HepG2 (cell line): ENCODE results near the gene EMC10. TPM values are rescaled to one million over a fixed set of nuclear protein-coding genes. Genes with fewer than 3 reads are reported as not detected.
A peak's percentile ranks its signal among the peaks of the same experiment; 100 is the strongest.

Experiments used
- GABPB1 ChIP-seq: IDR thresholded peaks from 2 replicates; pipeline ENCODE4 v1.6.1; 2016; ENCODE audit warnings: mild to moderate bottlenecking, missing genetic modification reagents, moderate library complexity, missing compliant biosample characterization
- HNRNPK ChIP-seq: fragments of 200-400 bp; formaldehyde crosslinking; IDR thresholded peaks from 2 replicates; pipeline ENCODE4 v1.6.1; 2018; ENCODE audit warnings: low read length, low read depth, moderate library complexity, mild to moderate bottlenecking; ENCODE audit not compliant: poor library complexity, severe bottlenecking
- HNRNPL ChIP-seq: fragments of 200-400 bp; formaldehyde crosslinking; IDR thresholded peaks from 2 replicates; pipeline ENCODE4 v1.6.1; 2017; ENCODE audit warnings: mild to moderate bottlenecking, low read depth, low read length
- IKZF1 ChIP-seq: fragments of 450-650 bp; IDR thresholded peaks from 2 replicates; pipeline ENCODE4 v1.7.1; 2016
- ISL2 ChIP-seq: sonication (generic); formaldehyde crosslinking; IDR thresholded peaks from 2 replicates; pipeline ENCODE4 v1.5.0; 2020; ENCODE audit warnings: missing genetic modification reagents
- KLF12 ChIP-seq: sonication (generic); formaldehyde crosslinking; IDR thresholded peaks from 2 replicates; pipeline ENCODE4 v1.4.0; 2020; ENCODE audit warnings: missing genetic modification reagents, borderline replicate concordance
- MTA1 ChIP-seq: sonication (generic); formaldehyde crosslinking; IDR thresholded peaks from 2 replicates; pipeline ENCODE4 v1.4.0; 2020; ENCODE audit warnings: missing genetic modification reagents, mild to moderate bottlenecking, borderline replicate concordance
- MZF1 ChIP-seq: sonication (generic); formaldehyde crosslinking; IDR thresholded peaks from 2 replicates; pipeline ENCODE4 v1.8.1; 2023; ENCODE audit warnings: mild to moderate bottlenecking, missing genetic modification reagents, borderline replicate concordance
- PHF8 ChIP-seq: sonication (generic); formaldehyde crosslinking; IDR thresholded peaks from 2 replicates; pipeline ENCODE4 v1.5.0; 2020; ENCODE audit warnings: missing genetic modification reagents
- POLR2A ChIP-seq, 2 experiments: IDR thresholded peaks; 2 replicates each; pipeline ENCODE4 v1.6.1; 2011; ENCODE audit warnings: low read depth in 2 of 2, low read length in 2 of 2, mild to moderate bottlenecking in 1 of 2, moderate library complexity in 1 of 2; ENCODE audit not compliant: insufficient read depth in 1 of 2
- ZBTB21 ChIP-seq: sonication (generic); formaldehyde crosslinking; IDR thresholded peaks from 2 replicates; pipeline ENCODE4 v1.4.0; 2020; ENCODE audit warnings: missing genetic modification reagents
- ZNF124 ChIP-seq: sonication (generic); formaldehyde crosslinking; IDR thresholded peaks from 2 replicates; pipeline ENCODE4 v1.4.0; 2020; ENCODE audit warnings: missing genetic modification reagents
- ZNF350 ChIP-seq: sonication (generic); formaldehyde crosslinking; IDR thresholded peaks from 2 replicates; pipeline ENCODE4 v1.4.0; 2020; ENCODE audit warnings: mild to moderate bottlenecking, low read depth, missing genetic modification reagents, borderline replicate concordance
- ZNF441 ChIP-seq: sonication (generic); formaldehyde crosslinking; IDR thresholded peaks from 2 replicates; pipeline ENCODE4 v1.7.0; 2021; ENCODE audit warnings: missing genetic modification reagents, borderline replicate concordance
- ZNF768 ChIP-seq: sonication (generic); formaldehyde crosslinking; IDR thresholded peaks from 2 replicates; pipeline ENCODE4 v1.4.0; 2020; ENCODE audit warnings: missing genetic modification reagents
- polyA plus RNA-seq, 8 experiments: library from polyadenylated mRNA; depleted of rRNA in 3 of 8; stranded (reverse) in 7 of 8; unstranded in 1 of 8; fragments of >200 nt; fragmentation: Illumina TruSeq in 4 of 8; extraction: Trizol in 4 of 8; gene quantifications; 2 replicates each; pipeline versions ENCODE4 v1.2.1 to v1.2.3, GENCODE V29; 2011 to 2016; ENCODE audit warnings: low read depth in 4 of 8, missing spikeins in 1 of 8, mixed read lengths in 1 of 8; ENCODE audit not compliant: insufficient read depth in 1 of 8
- total RNA-seq, 5 experiments: library from RNA; depleted of rRNA; stranded (reverse); fragments of >200 nt; fragmentation: Illumina TruSeq; extraction: Trizol; gene quantifications; 2 replicates each; pipeline ENCODE4 v1.2.3, GENCODE V29; 2016; ENCODE audit warnings: low read depth in 1 of 5
- TF ChIP-seq, protein P1 (sequence below): sonication (generic); formaldehyde crosslinking; IDR thresholded peaks from 2 replicates; pipeline ENCODE4; 2020; ENCODE audit warnings: missing genetic modification reagents, mild to moderate bottlenecking, borderline replicate concordance
- TF ChIP-seq, protein P2 (sequence below): sonication (generic); formaldehyde crosslinking; IDR thresholded peaks from 2 replicates; pipeline ENCODE4 v1.4.0; 2020; ENCODE audit warnings: missing genetic modification reagents, borderline replicate concordance
- TF ChIP-seq, protein P3 (sequence below): sonication (generic); formaldehyde crosslinking; IDR thresholded peaks from 2 replicates; pipeline ENCODE4 v1.4.0; 2020; ENCODE audit warnings: missing genetic modification reagents

Gene EMC10
- total and polyA plus RNA-seq, 2 of the 13 experiments (the other 11 are each of a cell fraction or from before 2014, with no cell fraction given): not detected

DNA sequence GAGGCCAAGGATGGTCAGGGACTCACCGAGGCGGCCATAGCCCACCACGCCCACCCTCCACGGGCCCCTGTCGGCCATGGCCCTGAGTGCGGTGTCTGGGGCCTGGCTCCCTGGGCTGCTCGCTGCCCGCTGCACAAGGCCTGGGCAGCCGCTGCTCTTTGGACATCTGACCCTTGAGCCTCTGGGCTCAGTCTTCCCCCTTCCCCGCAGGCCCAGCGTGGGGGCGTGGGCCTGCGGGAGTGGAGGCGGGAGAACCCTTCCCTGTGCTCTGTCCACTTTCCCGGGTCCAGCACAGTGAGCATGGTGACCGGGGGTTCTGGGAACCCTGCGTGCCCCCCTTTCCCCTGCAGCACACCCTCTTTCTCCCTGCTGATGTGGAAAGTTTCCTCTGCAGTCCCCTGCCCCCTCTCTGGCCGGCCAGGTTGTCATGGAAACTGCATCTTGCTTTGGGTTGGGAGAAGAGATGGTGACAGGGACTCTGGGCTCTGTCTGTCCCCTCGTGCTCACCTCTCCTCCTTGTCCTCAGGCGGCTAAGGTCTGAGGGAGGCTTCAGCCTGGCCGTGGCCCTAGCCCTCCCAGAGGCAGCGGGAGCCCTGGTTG is 37.5 kb downstream of the EMC10 start, which contains the start of gene ASPDH (continued):
- TF ChIP-seq KLF12 (CRISPR knock-in tag): no peak
- TF ChIP-seq, protein P1, sequence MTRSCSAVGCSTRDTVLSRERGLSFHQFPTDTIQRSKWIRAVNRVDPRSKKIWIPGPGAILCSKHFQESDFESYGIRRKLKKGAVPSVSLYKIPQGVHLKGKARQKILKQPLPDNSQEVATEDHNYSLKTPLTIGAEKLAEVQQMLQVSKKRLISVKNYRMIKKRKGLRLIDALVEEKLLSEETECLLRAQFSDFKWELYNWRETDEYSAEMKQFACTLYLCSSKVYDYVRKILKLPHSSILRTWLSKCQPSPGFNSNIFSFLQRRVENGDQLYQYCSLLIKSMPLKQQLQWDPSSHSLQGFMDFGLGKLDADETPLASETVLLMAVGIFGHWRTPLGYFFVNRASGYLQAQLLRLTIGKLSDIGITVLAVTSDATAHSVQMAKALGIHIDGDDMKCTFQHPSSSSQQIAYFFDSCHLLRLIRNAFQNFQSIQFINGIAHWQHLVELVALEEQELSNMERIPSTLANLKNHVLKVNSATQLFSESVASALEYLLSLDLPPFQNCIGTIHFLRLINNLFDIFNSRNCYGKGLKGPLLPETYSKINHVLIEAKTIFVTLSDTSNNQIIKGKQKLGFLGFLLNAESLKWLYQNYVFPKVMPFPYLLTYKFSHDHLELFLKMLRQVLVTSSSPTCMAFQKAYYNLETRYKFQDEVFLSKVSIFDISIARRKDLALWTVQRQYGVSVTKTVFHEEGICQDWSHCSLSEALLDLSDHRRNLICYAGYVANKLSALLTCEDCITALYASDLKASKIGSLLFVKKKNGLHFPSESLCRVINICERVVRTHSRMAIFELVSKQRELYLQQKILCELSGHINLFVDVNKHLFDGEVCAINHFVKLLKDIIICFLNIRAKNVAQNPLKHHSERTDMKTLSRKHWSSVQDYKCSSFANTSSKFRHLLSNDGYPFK (CRISPR knock-in tag): no peak
- peak; percentile 45 for TF ChIP-seq HNRNPK
- no peak for TF ChIP-seq IKZF1
- TF ChIP-seq, protein P2, sequence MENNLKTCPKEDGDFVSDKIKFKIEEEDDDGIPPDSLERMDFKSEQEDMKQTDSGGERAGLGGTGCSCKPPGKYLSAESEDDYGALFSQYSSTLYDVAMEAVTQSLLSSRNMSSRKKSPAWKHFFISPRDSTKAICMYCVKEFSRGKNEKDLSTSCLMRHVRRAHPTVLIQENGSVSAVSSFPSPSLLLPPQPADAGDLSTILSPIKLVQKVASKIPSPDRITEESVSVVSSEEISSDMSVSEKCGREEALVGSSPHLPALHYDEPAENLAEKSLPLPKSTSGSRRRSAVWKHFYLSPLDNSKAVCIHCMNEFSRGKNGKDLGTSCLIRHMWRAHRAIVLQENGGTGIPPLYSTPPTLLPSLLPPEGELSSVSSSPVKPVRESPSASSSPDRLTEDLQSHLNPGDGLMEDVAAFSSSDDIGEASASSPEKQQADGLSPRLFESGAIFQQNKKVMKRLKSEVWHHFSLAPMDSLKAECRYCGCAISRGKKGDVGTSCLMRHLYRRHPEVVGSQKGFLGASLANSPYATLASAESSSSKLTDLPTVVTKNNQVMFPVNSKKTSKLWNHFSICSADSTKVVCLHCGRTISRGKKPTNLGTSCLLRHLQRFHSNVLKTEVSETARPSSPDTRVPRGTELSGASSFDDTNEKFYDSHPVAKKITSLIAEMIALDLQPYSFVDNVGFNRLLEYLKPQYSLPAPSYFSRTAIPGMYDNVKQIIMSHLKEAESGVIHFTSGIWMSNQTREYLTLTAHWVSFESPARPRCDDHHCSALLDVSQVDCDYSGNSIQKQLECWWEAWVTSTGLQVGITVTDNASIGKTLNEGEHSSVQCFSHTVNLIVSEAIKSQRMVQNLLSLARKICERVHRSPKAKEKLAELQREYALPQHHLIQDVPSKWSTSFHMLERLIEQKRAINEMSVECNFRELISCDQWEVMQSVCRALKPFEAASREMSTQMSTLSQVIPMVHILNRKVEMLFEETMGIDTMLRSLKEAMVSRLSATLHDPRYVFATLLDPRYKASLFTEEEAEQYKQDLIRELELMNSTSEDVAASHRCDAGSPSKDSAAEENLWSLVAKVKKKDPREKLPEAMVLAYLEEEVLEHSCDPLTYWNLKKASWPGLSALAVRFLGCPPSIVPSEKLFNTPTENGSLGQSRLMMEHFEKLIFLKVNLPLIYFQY (CRISPR knock-in tag): no peak
- peak; percentile 42; the same call in 1 of the 2 replicates for TF ChIP-seq PHF8 (CRISPR knock-in tag)
- TF ChIP-seq ZNF350 (CRISPR knock-in tag): 0 out of 2 replicates have a peak, but pooled peaks have one; percentile 37
- TF ChIP-seq, protein P3, sequence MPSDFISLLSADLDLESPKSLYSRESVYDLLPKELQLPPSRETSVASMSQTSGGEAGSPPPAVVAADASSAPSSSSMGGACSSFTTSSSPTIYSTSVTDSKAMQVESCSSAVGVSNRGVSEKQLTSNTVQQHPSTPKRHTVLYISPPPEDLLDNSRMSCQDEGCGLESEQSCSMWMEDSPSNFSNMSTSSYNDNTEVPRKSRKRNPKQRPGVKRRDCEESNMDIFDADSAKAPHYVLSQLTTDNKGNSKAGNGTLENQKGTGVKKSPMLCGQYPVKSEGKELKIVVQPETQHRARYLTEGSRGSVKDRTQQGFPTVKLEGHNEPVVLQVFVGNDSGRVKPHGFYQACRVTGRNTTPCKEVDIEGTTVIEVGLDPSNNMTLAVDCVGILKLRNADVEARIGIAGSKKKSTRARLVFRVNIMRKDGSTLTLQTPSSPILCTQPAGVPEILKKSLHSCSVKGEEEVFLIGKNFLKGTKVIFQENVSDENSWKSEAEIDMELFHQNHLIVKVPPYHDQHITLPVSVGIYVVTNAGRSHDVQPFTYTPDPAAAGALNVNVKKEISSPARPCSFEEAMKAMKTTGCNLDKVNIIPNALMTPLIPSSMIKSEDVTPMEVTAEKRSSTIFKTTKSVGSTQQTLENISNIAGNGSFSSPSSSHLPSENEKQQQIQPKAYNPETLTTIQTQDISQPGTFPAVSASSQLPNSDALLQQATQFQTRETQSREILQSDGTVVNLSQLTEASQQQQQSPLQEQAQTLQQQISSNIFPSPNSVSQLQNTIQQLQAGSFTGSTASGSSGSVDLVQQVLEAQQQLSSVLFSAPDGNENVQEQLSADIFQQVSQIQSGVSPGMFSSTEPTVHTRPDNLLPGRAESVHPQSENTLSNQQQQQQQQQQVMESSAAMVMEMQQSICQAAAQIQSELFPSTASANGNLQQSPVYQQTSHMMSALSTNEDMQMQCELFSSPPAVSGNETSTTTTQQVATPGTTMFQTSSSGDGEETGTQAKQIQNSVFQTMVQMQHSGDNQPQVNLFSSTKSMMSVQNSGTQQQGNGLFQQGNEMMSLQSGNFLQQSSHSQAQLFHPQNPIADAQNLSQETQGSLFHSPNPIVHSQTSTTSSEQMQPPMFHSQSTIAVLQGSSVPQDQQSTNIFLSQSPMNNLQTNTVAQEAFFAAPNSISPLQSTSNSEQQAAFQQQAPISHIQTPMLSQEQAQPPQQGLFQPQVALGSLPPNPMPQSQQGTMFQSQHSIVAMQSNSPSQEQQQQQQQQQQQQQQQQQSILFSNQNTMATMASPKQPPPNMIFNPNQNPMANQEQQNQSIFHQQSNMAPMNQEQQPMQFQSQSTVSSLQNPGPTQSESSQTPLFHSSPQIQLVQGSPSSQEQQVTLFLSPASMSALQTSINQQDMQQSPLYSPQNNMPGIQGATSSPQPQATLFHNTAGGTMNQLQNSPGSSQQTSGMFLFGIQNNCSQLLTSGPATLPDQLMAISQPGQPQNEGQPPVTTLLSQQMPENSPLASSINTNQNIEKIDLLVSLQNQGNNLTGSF: no peak
- peak; percentile 53; the same call in 1 of the 2 replicates for TF ChIP-seq GABPB1 (CRISPR knock-in tag)
- no peak for TF ChIP-seq ISL2 (CRISPR knock-in tag)
- peak; percentile 50; the same call in 1 of the 2 replicates for TF ChIP-seq MTA1 (CRISPR knock-in tag)
- no peak for TF ChIP-seq MZF1 (CRISPR knock-in tag)
- TF ChIP-seq ZNF441 (CRISPR knock-in tag): no peak
- TF ChIP-seq ZNF768 (CRISPR knock-in tag): no peak
- no peak for TF ChIP-seq ZBTB21
- peak; percentile 73 for TF ChIP-seq HNRNPL
- TF ChIP-seq POLR2A (IDR thresholded peaks at IDR 0.05; ENCODE audit: insufficient read depth in 1 of 2, low read depth in 2 of 2, low read length in 2 of 2): peak; percentile 51 to 72; a peak in 3 of 4 replicates
- TF ChIP-seq ZNF124 (CRISPR knock-in tag): 0 out of 2 replicates have a peak, but pooled peaks have one; percentile 44
